Fibroblast of villous mesenchyme (primary cell): ENCODE results near the gene SCAND1. TPM values are rescaled to one million over a fixed set of nuclear protein-coding genes. Genes with fewer than 3 reads are reported as not detected.
"Not testable (repeated sequence)": the region's sequence is repeated elsewhere in the genome, so short reads cannot be mapped to it uniquely, and the experiment has no call there.

Source experiments
- DNase-seq: peaks from one replicate; pipeline ENCODE4 v3.0.0-alpha.2; 2010; ENCODE audit warnings: low read depth
- H3K4me3 ChIP-seq: 2 replicates; pipeline ENCODE4 v1.5.1; 2011; ENCODE audit warnings: low read depth, mild to moderate bottlenecking, low read length
- total RNA-seq: library from RNA; depleted of rRNA; stranded (reverse); fragments of >200 nt; gene quantifications from 2 replicates; pipeline ENCODE4 v1.2.3, GENCODE V29; 2012
- TF ChIP-seq, protein P1 (sequence below): IDR thresholded peaks from 2 replicates; pipeline ENCODE4 v1.5.1; 2012; ENCODE audit warnings: low read depth, mild to moderate bottlenecking, low read length; ENCODE audit not compliant: insufficient read depth

The SCAND1 gene
- total RNA-seq, 1 donor, result 41.0 TPM

DNA sequence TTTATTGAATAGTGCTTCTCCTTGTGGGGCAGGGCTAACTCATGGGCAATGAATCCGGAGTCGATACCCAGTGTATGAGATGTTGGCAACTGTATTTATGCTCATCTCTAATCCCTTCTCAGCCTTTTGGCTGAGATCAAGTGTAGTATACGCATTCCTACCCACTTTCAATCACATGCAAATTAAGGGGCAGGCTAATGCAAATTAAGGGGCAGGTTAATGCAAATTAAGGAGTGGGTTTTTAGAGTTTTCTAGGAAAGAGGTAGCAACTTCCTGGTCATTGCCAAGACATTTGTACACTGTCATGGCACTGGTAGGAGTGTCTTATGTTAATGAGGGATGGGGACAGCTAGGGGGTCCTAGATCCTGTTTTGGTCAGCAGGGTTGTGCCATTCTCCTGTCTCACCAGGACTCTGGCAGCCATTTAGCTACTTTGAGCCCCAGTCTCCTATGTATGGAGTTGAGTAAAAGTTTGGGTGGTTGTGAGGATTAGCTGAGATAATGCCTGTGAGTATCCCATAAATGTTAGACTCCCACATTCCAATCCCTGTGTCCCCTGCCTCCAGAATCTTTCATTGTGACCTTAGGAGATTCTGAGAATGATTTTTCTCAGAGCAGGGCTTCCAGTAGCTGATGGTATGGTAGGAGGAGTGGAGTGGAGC is 13.8 kb upstream of the SCAND1 start, which contains the start of gene CNBD2:
CNBD2 (plus strand) TSS at position 612 of the 662 bp plus-strand sequence. CDS start 173 bp downstream, outside the sequence.
- no peak for DNase-seq
- H3K4me3 ChIP-seq, result no peak within 1 kb of the TSS
- TF ChIP-seq, protein P1, sequence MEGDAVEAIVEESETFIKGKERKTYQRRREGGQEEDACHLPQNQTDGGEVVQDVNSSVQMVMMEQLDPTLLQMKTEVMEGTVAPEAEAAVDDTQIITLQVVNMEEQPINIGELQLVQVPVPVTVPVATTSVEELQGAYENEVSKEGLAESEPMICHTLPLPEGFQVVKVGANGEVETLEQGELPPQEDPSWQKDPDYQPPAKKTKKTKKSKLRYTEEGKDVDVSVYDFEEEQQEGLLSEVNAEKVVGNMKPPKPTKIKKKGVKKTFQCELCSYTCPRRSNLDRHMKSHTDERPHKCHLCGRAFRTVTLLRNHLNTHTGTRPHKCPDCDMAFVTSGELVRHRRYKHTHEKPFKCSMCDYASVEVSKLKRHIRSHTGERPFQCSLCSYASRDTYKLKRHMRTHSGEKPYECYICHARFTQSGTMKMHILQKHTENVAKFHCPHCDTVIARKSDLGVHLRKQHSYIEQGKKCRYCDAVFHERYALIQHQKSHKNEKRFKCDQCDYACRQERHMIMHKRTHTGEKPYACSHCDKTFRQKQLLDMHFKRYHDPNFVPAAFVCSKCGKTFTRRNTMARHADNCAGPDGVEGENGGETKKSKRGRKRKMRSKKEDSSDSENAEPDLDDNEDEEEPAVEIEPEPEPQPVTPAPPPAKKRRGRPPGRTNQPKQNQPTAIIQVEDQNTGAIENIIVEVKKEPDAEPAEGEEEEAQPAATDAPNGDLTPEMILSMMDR, result no peak

DNA sequence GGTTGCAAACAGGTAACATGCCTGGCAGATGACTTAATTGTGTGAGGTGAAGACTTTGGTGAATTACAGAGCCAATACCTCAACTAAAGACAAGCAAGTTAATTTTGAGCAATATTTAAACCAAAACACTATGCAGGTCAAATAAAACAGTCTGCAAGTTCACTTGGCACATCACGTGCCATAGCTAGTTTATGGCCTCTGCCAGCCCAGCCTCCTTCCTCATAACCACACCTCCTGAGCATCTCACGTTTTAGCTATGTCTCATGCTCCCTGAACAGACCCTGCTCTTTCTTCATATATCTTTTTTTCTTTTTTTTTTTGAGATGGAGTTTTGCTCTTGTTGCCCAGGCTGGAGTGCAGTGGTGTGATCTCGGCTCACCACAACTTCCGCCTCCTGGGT is 9.6 kb upstream of the SCAND1 start:
- no peak for DNase-seq
- H3K4me3 ChIP-seq, result no peak overlapping the region
- TF ChIP-seq, protein P1, result no peak

DNA sequence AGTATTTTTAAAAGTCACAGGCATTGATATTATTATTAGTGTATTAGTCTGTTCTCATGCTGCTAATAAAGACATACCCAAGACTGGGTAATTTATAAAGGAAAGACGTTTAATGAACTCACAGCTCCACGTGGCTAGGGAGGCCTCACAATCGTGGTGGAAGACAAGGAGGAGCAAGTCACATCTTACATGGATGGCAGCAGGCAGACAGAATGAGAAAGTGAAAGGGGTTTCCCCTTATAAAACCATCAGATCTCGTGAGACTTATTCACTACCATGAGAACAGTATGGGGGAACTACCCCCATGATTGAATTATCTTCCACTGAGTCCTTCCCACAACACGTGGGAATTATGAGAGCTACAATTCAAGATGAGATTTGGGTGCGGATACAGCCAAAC is 5.0 kb upstream of the SCAND1 start:
- not testable (repeated sequence) for DNase-seq, H3K4me3 ChIP-seq

DNA sequence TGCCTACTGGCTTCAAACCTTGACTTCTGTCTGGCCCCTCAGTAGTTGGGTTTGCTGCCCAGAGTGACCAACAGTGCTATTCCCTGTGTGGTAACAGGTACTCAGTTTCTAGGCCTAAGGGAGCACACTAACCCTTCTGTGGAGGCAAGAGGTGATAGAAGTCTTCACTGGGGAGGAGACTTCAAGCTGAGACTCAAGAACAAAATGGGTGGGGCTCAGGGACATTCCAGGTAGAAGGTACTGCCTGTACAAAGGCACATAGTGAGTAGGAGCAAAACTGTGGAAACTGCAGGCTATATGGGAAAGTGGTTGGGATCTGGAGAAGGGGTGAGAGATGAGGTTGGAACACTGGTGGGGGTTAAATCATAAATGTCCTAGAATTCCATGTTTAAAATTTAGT is 2.3 kb upstream of the SCAND1 start:
- TF ChIP-seq, protein P1, result no peak
- H3K4me3 ChIP-seq, result no peak overlapping the region
- DNase-seq, result no peak

DNA sequence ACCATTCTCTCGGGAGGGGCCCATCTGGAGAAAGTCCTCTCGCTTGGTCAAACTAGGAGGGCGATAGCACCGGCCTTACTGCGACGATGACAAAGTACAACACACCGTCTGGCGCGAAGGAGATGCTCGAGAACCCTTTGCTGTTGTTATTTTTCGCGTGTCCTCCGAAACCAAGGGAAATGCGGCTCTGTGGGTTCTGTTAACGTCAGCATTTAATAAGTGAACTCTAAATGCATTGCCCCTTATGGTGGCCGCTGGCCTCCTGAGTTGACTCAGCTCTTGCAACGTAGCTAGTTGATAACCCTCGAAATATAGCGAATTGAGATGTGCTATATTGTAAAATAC is 577 bp upstream of the SCAND1 start:
- peak; percentile 60 for DNase-seq
- TF ChIP-seq, protein P1, result no peak
- peak overlapping the region; percentile 95 for H3K4me3 ChIP-seq

DNA sequence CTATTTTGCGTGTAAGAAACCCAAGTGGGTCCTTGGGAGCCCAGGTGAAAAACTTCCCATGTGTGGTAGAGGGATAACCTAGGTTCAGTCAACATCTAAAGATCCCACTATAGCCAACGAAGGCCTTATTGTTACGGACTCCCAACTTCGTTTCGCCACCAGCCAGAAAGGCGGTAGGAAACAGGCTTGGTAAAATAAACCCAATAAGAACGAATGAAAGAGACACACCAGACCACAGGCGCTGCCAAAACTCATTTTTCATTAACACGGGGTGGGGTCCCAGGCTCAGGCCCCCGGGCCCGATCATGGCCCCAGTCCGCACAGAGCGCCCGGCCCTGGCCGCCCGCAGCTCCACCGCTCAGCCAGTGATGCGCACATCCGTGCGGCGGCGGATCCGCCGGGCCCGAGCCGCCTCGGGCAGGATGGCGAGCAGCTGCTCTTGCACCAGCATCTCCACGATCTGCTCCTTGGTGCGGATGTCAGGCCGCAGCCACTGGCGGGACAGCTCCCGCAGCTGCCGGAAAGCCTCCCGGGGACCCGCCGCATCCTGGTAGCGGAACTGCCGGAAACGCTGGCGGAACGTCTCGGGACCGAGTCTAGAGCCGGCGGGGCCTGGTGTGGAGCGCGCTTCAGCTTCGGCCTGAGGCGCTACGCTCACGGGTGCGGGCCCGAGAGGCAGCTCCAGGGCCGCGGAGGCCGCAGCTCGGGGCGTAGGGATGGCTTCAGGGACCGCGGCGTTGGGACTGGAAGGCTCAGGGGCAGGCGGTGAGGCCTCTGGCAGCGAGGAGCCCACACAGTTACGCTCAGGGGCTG is 709 bp downstream of the SCAND1 start:
- TF ChIP-seq, protein P1, result no peak
- peak; percentile 59 for DNase-seq
- peak overlapping the region; percentile 95 for H3K4me3 ChIP-seq
